ENCODE data around the gene TMEM132D. TPM values are rescaled to one million over a fixed set of nuclear protein-coding genes. Genes with fewer than 3 reads are reported as not detected.

Gene TMEM132D
- total and polyA plus RNA-seq, 2 donors, result 0.32 TPM; not detected in 1

- Histone ChIP-seq H3K36me3 (ENCODE audit: insufficient read depth) (no peaks in the 10 kb centered on the region), H3K27ac (ENCODE audit: low read depth) (no peak overlapping the region), H3K4me3 (ENCODE audit: low read depth, low read length) (no peak overlapping the region), H3K4me1 (ENCODE audit: insufficient read depth) (no peaks in the 10 kb centered on the region)
- no peak for DNase-seq (ENCODE audit: extremely low spot score)
- 89% methylated on average over 2 of the region's 2 CpGs for WGBS
Observed at GRCh38 chr12:129717438-129717837, 186.4 kb downstream of the TMEM132D start.

- H3K27ac ChIP-seq (ENCODE audit: low read depth), result no peak overlapping the region
- H3K4me1 ChIP-seq (ENCODE audit: insufficient read depth), result no peaks in the 10 kb centered on the region
- WGBS, result 92% methylated on average over 9 of the region's 9 CpGs
- no peak for DNase-seq (ENCODE audit: extremely low spot score)
- H3K4me3 ChIP-seq (ENCODE audit: low read depth, low read length), result no peak overlapping the region
- no peaks in the 10 kb centered on the region for H3K36me3 ChIP-seq (ENCODE audit: insufficient read depth)
Observed at GRCh38 chr12:129716825-129717224, 187.0 kb downstream of the TMEM132D start.

- Histone ChIP-seq H3K4me3 (ENCODE audit: low read depth, low read length) (no peak overlapping the region), H3K27ac (ENCODE audit: low read depth) (no peak overlapping the region), H3K4me1 (ENCODE audit: insufficient read depth) (no peaks in the 10 kb centered on the region), H3K36me3 (ENCODE audit: insufficient read depth) (no peaks in the 10 kb centered on the region)
- WGBS, result 88% methylated on average over 2 of the region's 2 CpGs
- DNase-seq (ENCODE audit: extremely low spot score), result no peak
Observed at GRCh38 chr12:129706716-129707115, 197.1 kb downstream of the TMEM132D start.

- DNase-seq (ENCODE audit: extremely low spot score), result no peak
Observed at GRCh38 chr12:129704232-129704830, 199.5 kb downstream of the TMEM132D start.

GRCh38 chr12:129701631-129702101, 202.2 kb downstream of the TMEM132D start:
- DNase-seq (ENCODE audit: extremely low spot score), result no peak
- no peak overlapping the region for H3K4me3 ChIP-seq (ENCODE audit: low read depth, low read length)
- H3K36me3 ChIP-seq (ENCODE audit: insufficient read depth), result no peaks in the 10 kb centered on the region
- WGBS, result 31% methylated on average over 9 of the region's 9 CpGs
- H3K27ac ChIP-seq (ENCODE audit: low read depth), result no peak overlapping the region
- H3K4me1 ChIP-seq (ENCODE audit: insufficient read depth), result no peaks in the 10 kb centered on the region

More at GRCh38 chr12:129704232-129704830, 199.5 kb downstream of the TMEM132D start:
- Histone ChIP-seq H3K4me3 (ENCODE audit: low read depth, low read length) (no peak overlapping the region), H3K27ac (ENCODE audit: low read depth) (no peak overlapping the region), H3K4me1 (ENCODE audit: insufficient read depth) (no peaks in the 10 kb centered on the region), H3K36me3 (ENCODE audit: insufficient read depth) (no peaks in the 10 kb centered on the region)
- 50% methylated on average over 11 of the region's 11 CpGs for WGBS

- no peaks in the 10 kb centered on the region for H3K36me3 ChIP-seq (ENCODE audit: insufficient read depth)
- H3K4me3 ChIP-seq (ENCODE audit: low read depth, low read length), result no peak overlapping the region
- H3K27ac ChIP-seq (ENCODE audit: low read depth), result no peak overlapping the region
- no peaks in the 10 kb centered on the region for H3K4me1 ChIP-seq (ENCODE audit: insufficient read depth)
- DNase-seq (ENCODE audit: extremely low spot score), result no peak
- 96% methylated on average over 22 of the region's 22 CpGs for WGBS
Observed at GRCh38 chr12:129700036-129700435, 203.8 kb downstream of the TMEM132D start.

GRCh38 chr12:129696926-129697325, 206.9 kb downstream of the TMEM132D start:
- DNase-seq (ENCODE audit: extremely low spot score), result no peak
- Histone ChIP-seq H3K36me3 (ENCODE audit: insufficient read depth) (no peaks in the 10 kb centered on the region), H3K27ac (ENCODE audit: low read depth) (no peak overlapping the region), H3K4me1 (ENCODE audit: insufficient read depth) (no peaks in the 10 kb centered on the region), H3K4me3 (ENCODE audit: low read depth, low read length) (no peak overlapping the region)
- 20% methylated on average over 11 of the region's 11 CpGs for WGBS

GRCh38 chr12:129696405-129696804, 207.4 kb downstream of the TMEM132D start:
- Histone ChIP-seq H3K4me3 (ENCODE audit: low read depth, low read length) (no peak overlapping the region), H3K4me1 (ENCODE audit: insufficient read depth) (no peaks in the 10 kb centered on the region), H3K36me3 (ENCODE audit: insufficient read depth) (no peaks in the 10 kb centered on the region), H3K27ac (ENCODE audit: low read depth) (no peak overlapping the region)
- WGBS, result 56% methylated on average over 5 of the region's 5 CpGs
- DNase-seq (ENCODE audit: extremely low spot score), result no peak

- Histone ChIP-seq H3K36me3 (ENCODE audit: insufficient read depth) (no peaks in the 10 kb centered on the region), H3K27ac (ENCODE audit: low read depth) (no peak overlapping the region), H3K4me3 (ENCODE audit: low read depth, low read length) (no peak overlapping the region), H3K4me1 (ENCODE audit: insufficient read depth) (no peaks in the 10 kb centered on the region)
- 95% methylated on average over 8 of the region's 8 CpGs for WGBS
- DNase-seq (ENCODE audit: extremely low spot score), result no peak
Observed at GRCh38 chr12:129693731-129694130, 210.1 kb downstream of the TMEM132D start.

GRCh38 chr12:129687731-129688130, 216.1 kb downstream of the TMEM132D start:
- DNase-seq (ENCODE audit: extremely low spot score), result no peak
- no peak overlapping the region for H3K27ac ChIP-seq (ENCODE audit: low read depth)
- H3K36me3 ChIP-seq (ENCODE audit: insufficient read depth), result no peaks in the 10 kb centered on the region
- H3K4me3 ChIP-seq (ENCODE audit: low read depth, low read length), result no peak overlapping the region
- H3K4me1 ChIP-seq (ENCODE audit: insufficient read depth), result no peaks in the 10 kb centered on the region

- 71% methylated on average over 2 of the region's 2 CpGs for WGBS
- Histone ChIP-seq H3K36me3 (ENCODE audit: insufficient read depth) (no peaks in the 10 kb centered on the region), H3K4me1 (ENCODE audit: insufficient read depth) (no peaks in the 10 kb centered on the region), H3K4me3 (ENCODE audit: low read depth, low read length) (no peak overlapping the region), H3K27ac (ENCODE audit: low read depth) (no peak overlapping the region)
- no peak for DNase-seq (ENCODE audit: extremely low spot score)
Observed at GRCh38 chr12:129681830-129682229, 222.0 kb downstream of the TMEM132D start.

- no peaks in the 10 kb centered on the region for H3K4me1 ChIP-seq (ENCODE audit: insufficient read depth)
- H3K27ac ChIP-seq (ENCODE audit: low read depth), result no peak overlapping the region
- DNase-seq (ENCODE audit: extremely low spot score), result no peak
- no peak overlapping the region for H3K4me3 ChIP-seq (ENCODE audit: low read depth, low read length)
- 89% methylated on average over 1 of the region's 1 CpG for WGBS
- H3K36me3 ChIP-seq (ENCODE audit: insufficient read depth), result no peaks in the 10 kb centered on the region
Observed at GRCh38 chr12:129681151-129681550, 222.7 kb downstream of the TMEM132D start.

- WGBS, result 78% methylated on average over 7 of the region's 7 CpGs
- Histone ChIP-seq H3K4me3 (ENCODE audit: low read depth, low read length) (no peak overlapping the region), H3K4me1 (ENCODE audit: insufficient read depth) (no peaks in the 10 kb centered on the region), H3K36me3 (ENCODE audit: insufficient read depth) (no peaks in the 10 kb centered on the region), H3K27ac (ENCODE audit: low read depth) (no peak overlapping the region)
- no peak for DNase-seq (ENCODE audit: extremely low spot score)
Observed at GRCh38 chr12:129676411-129676810, 227.4 kb downstream of the TMEM132D start.

- H3K4me3 ChIP-seq (ENCODE audit: low read depth, low read length), result no peak overlapping the region
- H3K36me3 ChIP-seq (ENCODE audit: insufficient read depth), result no peaks in the 10 kb centered on the region
- H3K27ac ChIP-seq (ENCODE audit: low read depth), result no peak overlapping the region
- 81% methylated on average over 3 of the region's 3 CpGs for WGBS
- DNase-seq (ENCODE audit: extremely low spot score), result no peak
- no peaks in the 10 kb centered on the region for H3K4me1 ChIP-seq (ENCODE audit: insufficient read depth)
Observed at GRCh38 chr12:129675947-129676346, 227.9 kb downstream of the TMEM132D start.

- no peak for DNase-seq (ENCODE audit: extremely low spot score)
- Histone ChIP-seq H3K4me1 (ENCODE audit: insufficient read depth) (no peaks in the 10 kb centered on the region), H3K27ac (ENCODE audit: low read depth) (no peak overlapping the region), H3K4me3 (ENCODE audit: low read depth, low read length) (no peak overlapping the region), H3K36me3 (ENCODE audit: insufficient read depth) (no peaks in the 10 kb centered on the region)
- WGBS, result 60% methylated on average over 4 of the region's 4 CpGs
Observed at GRCh38 chr12:129675496-129675895, 228.3 kb downstream of the TMEM132D start.

Measured in urinary bladder (tissue), 4 donors.